Upper lobe of right lung (tissue), 1 donor: ENCODE measurements around the gene EMD. TPM values are rescaled to one million over a fixed set of nuclear protein-coding genes. Genes with fewer than 3 reads are reported as not detected.

Source experiments
- ATAC-seq: fragments of 200-7000 bp; cut with Tn5 transposase; one replicate; pipeline ENCODE4 v1.9.1; 2020; ENCODE audit warnings: mild to moderate bottlenecking, moderate library complexity
- DNase-seq: peaks from one replicate; pipeline ENCODE4 v3.0.0-alpha.2; 2020
- H3K27ac ChIP-seq: fragments of 200-600 bp; one replicate; pipeline ENCODE4 v1.8.0; 2022
- H3K27me3 ChIP-seq: fragments of 200-600 bp; one replicate; pipeline ENCODE4 v1.8.0; 2022; ENCODE audit warnings: mild to moderate bottlenecking
- H3K36me3 ChIP-seq: fragments of 200-600 bp; one replicate; pipeline ENCODE4 v1.8.0; 2022
- H3K4me1 ChIP-seq: fragments of 200-600 bp; one replicate; pipeline ENCODE4 v1.8.0; 2022
- H3K4me3 ChIP-seq: fragments of 200-600 bp; one replicate; pipeline ENCODE4 v1.8.0; 2022; ENCODE audit warnings: mild to moderate bottlenecking
- H3K9me3 ChIP-seq: fragments of 200-600 bp; one replicate; pipeline ENCODE4 v1.8.0; 2022
- intact Hi-C: fragments of 100-400 bp; cut with DNase I; formaldehyde crosslinking; loops from one replicate; pipeline ENCODE4 v1.11.0; 2022
- total RNA-seq: library from RNA; stranded (reverse); fragmentation: NEBNext Ultra II Directional; extraction: Animal tissue kit (Norgen Biotek cat#: 25700); gene quantifications from one replicate; pipeline ENCODE4 v1.2.1, GENCODE V29; 2021
- TF ChIP-seq, protein P1 (sequence below): fragments of 200-600 bp; IDR thresholded peaks from one replicate; pipeline ENCODE4 v1.8.0; 2022; ENCODE audit warnings: antibody characterized with exemption
- donor health status: DM: no; HTN: yes; CAD: no; lungs with severe emphysema.

Gene EMD
- total RNA-seq, 1 donor from 2014 or later: 58.4 TPM

GRCh38 chrX:154365052-154365600 lies 14.0 kb upstream of the EMD start:
- no peak for ATAC-seq
- Histone ChIP-seq H3K27ac (no peak overlapping the region), H3K9me3 (no peaks in the 10 kb centered on the region), H3K4me3 (no peak overlapping the region), H3K36me3 (peaks cover 68% of the 10 kb centered on the region), H3K27me3 (no peaks in the 10 kb centered on the region), H3K4me1 (peaks cover 16% of the 10 kb centered on the region)
- no peak for DNase-seq
- TF ChIP-seq, protein P1, sequence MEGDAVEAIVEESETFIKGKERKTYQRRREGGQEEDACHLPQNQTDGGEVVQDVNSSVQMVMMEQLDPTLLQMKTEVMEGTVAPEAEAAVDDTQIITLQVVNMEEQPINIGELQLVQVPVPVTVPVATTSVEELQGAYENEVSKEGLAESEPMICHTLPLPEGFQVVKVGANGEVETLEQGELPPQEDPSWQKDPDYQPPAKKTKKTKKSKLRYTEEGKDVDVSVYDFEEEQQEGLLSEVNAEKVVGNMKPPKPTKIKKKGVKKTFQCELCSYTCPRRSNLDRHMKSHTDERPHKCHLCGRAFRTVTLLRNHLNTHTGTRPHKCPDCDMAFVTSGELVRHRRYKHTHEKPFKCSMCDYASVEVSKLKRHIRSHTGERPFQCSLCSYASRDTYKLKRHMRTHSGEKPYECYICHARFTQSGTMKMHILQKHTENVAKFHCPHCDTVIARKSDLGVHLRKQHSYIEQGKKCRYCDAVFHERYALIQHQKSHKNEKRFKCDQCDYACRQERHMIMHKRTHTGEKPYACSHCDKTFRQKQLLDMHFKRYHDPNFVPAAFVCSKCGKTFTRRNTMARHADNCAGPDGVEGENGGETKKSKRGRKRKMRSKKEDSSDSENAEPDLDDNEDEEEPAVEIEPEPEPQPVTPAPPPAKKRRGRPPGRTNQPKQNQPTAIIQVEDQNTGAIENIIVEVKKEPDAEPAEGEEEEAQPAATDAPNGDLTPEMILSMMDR: no peak
- intact Hi-C loops: no loop called here

DNA sequence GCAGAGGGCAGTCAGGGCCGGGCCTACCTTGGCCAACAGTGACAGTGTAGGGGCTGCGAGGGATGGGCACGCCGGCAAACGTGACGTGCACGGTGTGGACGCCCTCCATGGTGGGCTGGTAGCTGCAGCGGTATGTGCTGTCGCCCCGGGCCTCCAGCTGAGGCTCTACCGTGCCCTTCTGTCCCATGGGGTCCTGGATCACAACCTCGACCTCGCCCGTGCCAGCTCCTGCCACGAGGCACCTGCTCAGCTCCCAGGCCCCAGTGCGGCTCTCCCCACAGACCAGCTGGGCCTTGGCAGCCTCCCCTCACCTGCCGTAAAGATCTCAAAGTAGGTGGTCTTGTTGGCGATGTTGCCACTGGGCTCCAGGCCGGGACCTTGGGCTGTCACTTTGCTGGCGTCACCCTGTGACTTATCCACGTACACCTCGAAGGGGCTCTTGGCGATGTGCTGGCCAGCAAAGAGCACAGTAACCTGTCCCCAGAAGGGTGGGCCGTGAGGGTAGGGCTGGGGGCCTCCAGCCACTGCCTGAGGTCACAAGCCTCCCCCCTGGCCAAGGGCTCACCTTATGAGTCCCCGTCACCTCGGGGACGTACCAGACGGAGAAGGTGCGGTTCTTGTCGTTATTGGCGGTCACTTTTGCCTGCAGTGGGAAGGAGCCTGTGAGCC lies 13.0 kb upstream of the EMD start:
- Histone ChIP-seq H3K27me3 (no peaks in the 10 kb centered on the region), H3K36me3 (peaks cover 61% of the 10 kb centered on the region), H3K27ac (no peak overlapping the region), H3K4me3 (no peak overlapping the region), H3K9me3 (no peaks in the 10 kb centered on the region), H3K4me1 (peaks cover 16% of the 10 kb centered on the region)
- intact Hi-C loops: no loop called here
- DNase-seq: no peak
- TF ChIP-seq, protein P1: no peak
- ATAC-seq: no peak

GRCh38 chrX:154366666-154367055 lies 12.4 kb upstream of the EMD start:
- Histone ChIP-seq H3K4me1 (peaks cover 16% of the 10 kb centered on the region), H3K4me3 (no peak overlapping the region), H3K27me3 (no peaks in the 10 kb centered on the region), H3K36me3 (peaks cover 55% of the 10 kb centered on the region), H3K9me3 (no peaks in the 10 kb centered on the region), H3K27ac (no peak overlapping the region)
- intact Hi-C loops: no loop called here
- DNase-seq: no peak
- TF ChIP-seq, protein P1: no peak
- ATAC-seq: no peak

DNA sequence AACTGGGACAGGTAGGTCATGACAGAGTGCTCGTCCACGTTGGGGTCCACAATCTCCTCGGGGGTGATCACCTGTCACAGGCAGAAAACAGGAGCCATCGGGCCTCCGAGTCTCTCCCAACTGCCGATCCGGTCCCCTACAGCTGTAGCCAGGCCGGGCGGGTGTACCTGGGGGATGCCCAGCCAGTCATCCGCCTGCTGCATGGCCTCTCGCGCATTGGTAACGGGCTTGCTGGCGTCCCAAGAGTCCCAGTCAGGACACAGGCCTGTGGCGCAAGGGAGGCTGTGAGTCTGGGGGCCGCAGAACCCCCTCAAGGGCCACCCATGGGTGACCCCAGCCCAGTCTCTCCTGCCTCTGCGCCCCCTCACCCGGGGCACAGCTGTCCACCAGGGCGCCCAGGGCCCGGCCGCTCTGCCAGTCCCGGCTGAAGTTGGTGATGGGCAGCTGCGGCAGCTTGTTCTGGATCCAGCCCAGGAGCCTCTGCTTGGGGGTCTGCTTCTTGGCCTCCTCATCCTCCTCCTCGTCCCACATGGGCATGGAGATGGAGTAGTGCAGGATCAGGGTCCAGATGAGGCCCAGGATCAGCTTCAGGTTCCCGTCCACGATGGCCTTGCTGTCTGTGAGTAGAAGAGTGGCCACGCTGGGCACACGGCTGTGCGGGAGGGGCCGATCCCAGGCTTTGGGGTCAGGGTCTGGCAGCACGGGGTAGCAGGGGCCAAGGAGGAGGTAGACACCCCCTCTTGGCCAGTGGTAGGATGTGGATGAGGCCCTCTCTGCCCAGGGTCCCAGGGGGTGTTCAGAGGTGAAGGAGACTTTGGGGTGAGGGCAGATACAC lies 11.4 kb upstream of the EMD start:
- Histone ChIP-seq H3K27ac (peak overlapping the region; percentile 90), H3K27me3 (no peaks in the 10 kb centered on the region), H3K9me3 (no peaks in the 10 kb centered on the region), H3K36me3 (peaks cover 45% of the 10 kb centered on the region), H3K4me3 (peak overlapping the region; percentile 71), H3K4me1 (peaks cover 16% of the 10 kb centered on the region)
- intact Hi-C loops: no loop called here
- ATAC-seq (no peak), DNase-seq (no peak)
- TF ChIP-seq, protein P1: no peak

- Histone ChIP-seq H3K27ac (peak overlapping the region; percentile 90), H3K4me3 (peak overlapping the region; percentile 71), H3K36me3 (peaks cover 34% of the 10 kb centered on the region), H3K9me3 (no peaks in the 10 kb centered on the region), H3K27me3 (no peaks in the 10 kb centered on the region), H3K4me1 (peaks cover 21% of the 10 kb centered on the region)
- ATAC-seq: peak; percentile 59
- DNase-seq: peak; percentile 90
- TF ChIP-seq, protein P1: no peak
- intact Hi-C loops: no loop called here
Measured at GRCh38 chrX:154368630-154369448, 10.3 kb upstream of the EMD start.
